Measurements from ENCODE around the gene CANT1. TPM values are rescaled to one million over a fixed set of nuclear protein-coding genes. Genes with fewer than 3 reads are reported as not detected.

The CANT1 gene
- total RNA-seq (2016; rRNA removed; fragmentation: Illumina TruSeq; extraction: Trizol) (24.9 and 34.1 TPM in 2 replicates), polyA plus RNA-seq (2011; rRNA removed) (42.1 and 42.6 TPM in 2 replicates), polyA minus RNA-seq (2011; rRNA and poly(A)+ RNA removed; ENCODE audit: low replicate concordance) (46.8 and 73.3 TPM in 2 replicates), Bru-seq, nascent RNA (percentile 69 among the genes with signal in this experiment), BruChase-seq, experiment 1, labeled RNA remaining after a 6-hour chase (percentile 87 among the genes with signal in this experiment), BruChase-seq, experiment 2, labeled RNA remaining after a 2-hour chase (percentile 86 among the genes with signal in this experiment)
- total RNA-seq (2016; cell fraction: cytosol; rRNA removed; fragmentation: Illumina TruSeq; extraction: Trizol; ENCODE audit: low read depth): 4.7 and 7.2 TPM in 2 replicates
- 22.7 and 35.6 TPM in 2 replicates for total RNA-seq (2016; cell fraction: insoluble cytoplasmic fraction; rRNA removed; fragmentation: Illumina TruSeq; extraction: Trizol)
- total RNA-seq (2016; cell fraction: membrane; rRNA removed; fragmentation: Illumina TruSeq; extraction: Trizol): 18.3 and 22.7 TPM in 2 replicates
- 34.4 and 36.1 TPM in 2 replicates for total RNA-seq (2016; cell fraction: nucleus; rRNA removed; fragmentation: Illumina TruSeq; extraction: Trizol)
- polyA plus RNA-seq (2011; cell fraction: cytosol; rRNA removed): 32.0 and 42.2 TPM in 2 replicates
- polyA plus RNA-seq (2011; cell fraction: nucleus; rRNA removed): 39.8 and 43.1 TPM in 2 replicates
- polyA plus RNA-seq (2012): 25.0 and 32.7 TPM in 2 replicates
- 5.6 TPM in 2 replicates for polyA plus RNA-seq (2016; cell fraction: cytosol; fragmentation: Illumina TruSeq; extraction: Trizol; ENCODE audit: low read depth)
- 23.0 and 24.4 TPM in 2 replicates for polyA plus RNA-seq (2016; cell fraction: insoluble cytoplasmic fraction; fragmentation: Illumina TruSeq; extraction: Trizol; ENCODE audit: low read depth)
- 13.8 and 16.2 TPM in 2 replicates for polyA plus RNA-seq (2016; cell fraction: membrane; fragmentation: Illumina TruSeq; extraction: Trizol; ENCODE audit: low read depth)
- polyA plus RNA-seq (2016; cell fraction: nucleus; fragmentation: Illumina TruSeq; extraction: Trizol; ENCODE audit: insufficient read depth, low read depth): 44.9 and 45.4 TPM in 2 replicates
- polyA minus RNA-seq (2011; cell fraction: cytosol; rRNA and poly(A)+ RNA removed): 34.5 and 40.3 TPM in 2 replicates
- 27.8 and 31.3 TPM in 2 replicates for polyA minus RNA-seq (2011; cell fraction: nucleus; rRNA and poly(A)+ RNA removed)
- long read RNA-seq, experiment 1, partial matches to known transcripts: 1 of 11 reads
- long read RNA-seq, experiment 1, other reads (novel, unspliced or antisense): 8 of 11 reads
- long read RNA-seq, experiment 2, transcript CANT1-202 (5 exons, 3,252 nt): major isoform, 26 of 125 reads
- long read RNA-seq, experiment 2, transcript CANT1-206 (2 exons, 369 nt): minor isoform, 6 of 125 reads
- long read RNA-seq, experiment 2, transcript CANT1-201 (4 exons, 3,534 nt): minor isoform, 5 of 125 reads
- long read RNA-seq, experiment 2, partial matches to known transcripts: 17 of 125 reads
- long read RNA-seq, experiment 2, other reads (novel, unspliced or antisense): 66 of 125 reads

DNA sequence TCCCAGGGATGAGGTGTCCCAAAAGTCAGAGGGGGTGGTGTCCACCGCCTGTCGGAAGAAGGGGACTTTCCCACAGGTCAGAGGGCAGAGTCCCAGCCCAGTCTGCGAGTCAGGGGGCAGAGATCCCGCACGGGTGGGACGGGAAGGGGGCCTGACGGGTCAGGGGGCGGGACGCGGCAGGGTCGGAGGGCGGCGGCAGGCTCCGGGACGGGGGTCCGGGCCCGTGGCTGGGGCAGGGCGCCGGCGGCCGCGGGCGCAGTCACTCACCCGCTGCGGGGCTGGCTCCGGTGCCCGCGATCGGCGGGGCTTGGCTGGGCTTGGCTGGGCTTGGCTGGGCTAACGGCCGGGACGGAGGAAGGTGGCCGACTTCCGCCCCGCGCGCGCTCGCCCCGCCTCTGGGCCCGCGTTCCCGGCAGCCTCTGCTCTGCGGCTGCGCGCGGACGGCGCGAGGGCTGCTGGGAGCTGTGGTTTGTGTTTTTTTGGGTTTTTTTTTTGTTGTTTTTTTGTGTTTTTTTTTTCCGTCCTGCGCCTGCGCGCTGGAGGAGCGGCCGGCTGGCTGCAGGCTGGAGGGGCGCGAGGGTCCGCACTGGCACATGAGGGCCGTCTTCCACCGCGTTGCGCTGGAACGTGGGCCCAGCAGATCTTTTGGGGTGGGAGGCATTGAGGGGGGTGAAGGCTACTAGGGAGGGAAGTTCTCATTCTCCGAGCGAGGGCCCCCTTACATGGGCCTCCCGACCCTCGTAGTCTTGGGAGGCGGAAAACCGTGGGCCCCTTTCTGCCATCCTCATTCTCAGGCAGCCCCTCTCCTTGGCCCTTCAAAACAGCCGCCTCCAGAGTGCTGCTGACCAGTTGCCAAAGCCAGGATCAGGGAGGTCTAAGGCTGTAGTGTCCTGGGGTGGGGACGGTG is at the start of gene CANT1:
Gene CANT1 (minus strand): TSS at position 368 of the 907 bp plus-strand sequence. CDS start 12,142 bp downstream, outside the sequence.
- peak within 1 kb of the TSS; percentile 99 for H3K4me2 ChIP-seq (ENCODE audit: low read depth, low read length)
- no peak within 1 kb of the TSS for H2AFZ ChIP-seq (ENCODE audit: low read length)
- peak within 1 kb of the TSS; percentile 95 to 98 (median 97) for H3K4me3 ChIP-seq (replicated peaks in 1 of 3; ENCODE audit: insufficient read depth in 1 of 3, low read depth in 2 of 3, low read length in 3 of 3)
- H3K36me3 ChIP-seq (replicated peaks in 1 of 2; ENCODE audit: control insufficient read depth in 1 of 2, insufficient read depth in 2 of 2, low read length in 2 of 2): peaks cover 4% of the 10 kb centered on the region in 2 experiments; a peak in 2 of 5 replicates
- DNase-seq (ENCODE audit: low spot score) (peak; percentile 84), ATAC-seq (peak; percentile 93), FAIRE-seq (peak; percentile 59)
- H3K27me3 ChIP-seq (ENCODE audit: control insufficient read depth in 1 of 2, insufficient read depth in 2 of 2, low read length in 2 of 2): peaks cover 0 to 2% of the 10 kb centered on the region in 2 experiments; a peak in 1 of 5 replicates
- peak within 1 kb of the TSS; percentile 93 for H3K9ac ChIP-seq (ENCODE audit: insufficient read depth, low read depth, low read length)
- under 1% methylated on average over 39 of the region's 73 CpGs for WGBS (ENCODE audit: low lambda C conversion rate)
- peak within 1 kb of the TSS; percentile 59 for H3K27ac ChIP-seq (ENCODE audit: extremely low read length, insufficient read depth, low read length)
- ChIA-PET POLR2A (interaction anchor here (0.6 to 3.8 kb wide), 20 partner anchors 8 to 1869 kb away, joined by 3 to 118 read pairs (median 4); partner anchors contain the start of genes LGALS3BP and SEC14L1), CTCF (ENCODE audit: low intra/inter-chr PET ratio, low total read pairs) (no interaction called here)
- H4K20me1 ChIP-seq (ENCODE audit: insufficient read depth, low read length): no peaks in the 10 kb centered on the region
- peaks cover 64% of the 10 kb centered on the region for H3K4me1 ChIP-seq (ENCODE audit: insufficient read depth, low read length)
- in situ Hi-C loops (cut with HindIII; ENCODE audit: extremely low pct_ligation_motif_present, low pct_unique_long_range_greater_than_20kb): no loop called here
- no TSS peak for BruUV-seq (replicated peaks)
- H3K79me2 ChIP-seq (ENCODE audit: insufficient read depth, low read length): peaks cover 44% of the 10 kb centered on the region
- intact Hi-C loops (cut with micrococcal nuclease; ENCODE audit: unreplicated experiment): loop anchor here (2.0 kb wide), 1 partner anchor 29 kb away; no protein-coding TSS in a partner anchor
- peaks cover 21% of the 10 kb centered on the region for H3K9me3 ChIP-seq (ENCODE audit: low read length)
- TF ChIP-seq EP300 (IDR thresholded peaks at IDR 0.05; ENCODE audit: low read depth in 2 of 2, low read length in 2 of 2) (no peak), EP300 (CRISPR knock-in tag; IDR thresholded peaks at IDR 0.05; ENCODE audit: borderline replicate concordance) (no peak), GATA4 (IDR thresholded peaks at IDR 0.05; ENCODE audit: borderline replicate concordance, low read depth) (peak; percentile 21; the same call in 1 of the 2 replicates), DMTF1 (CRISPR knock-in tag; IDR thresholded peaks at IDR 0.05) (no peak), NFKB2 (CRISPR knock-in tag; IDR thresholded peaks at IDR 0.05; ENCODE audit: borderline replicate concordance) (peak; percentile 68; the same call in 1 of the 2 replicates), ZNF878 (CRISPR knock-in tag; IDR thresholded peaks at IDR 0.05) (no peak), GLI4 (CRISPR knock-in tag; IDR thresholded peaks at IDR 0.05; ENCODE audit: borderline replicate concordance) (no peak), ZBTB42 (CRISPR knock-in tag; IDR thresholded peaks at IDR 0.05) (no peak), ZNF883 (CRISPR knock-in tag; IDR thresholded peaks at IDR 0.05; ENCODE audit: not compliant biosample characterization) (peak; percentile 92), HOXA9 (CRISPR knock-in tag; IDR thresholded peaks at IDR 0.05; ENCODE audit: borderline replicate concordance) (no peak), NFE2L1 (CRISPR knock-in tag; IDR thresholded peaks at IDR 0.05; ENCODE audit: borderline replicate concordance) (no peak; the same call in 1 of the 2 replicates), ZNF317 (CRISPR knock-in tag; IDR thresholded peaks at IDR 0.05) (peak; percentile 69; the same call in 1 of the 2 replicates), AHR (CRISPR knock-in tag; IDR thresholded peaks at IDR 0.05) (peak; percentile 33; the same call in 1 of the 2 replicates), SP5 (CRISPR knock-in tag; IDR thresholded peaks at IDR 0.05; ENCODE audit: borderline replicate concordance, low read depth) (no peak), FOXA3 (CRISPR knock-in tag; IDR thresholded peaks at IDR 0.05) (peak; percentile 51; the same call in 1 of the 2 replicates)
